Measurements from ENCODE around the gene GNPAT. TPM values are rescaled to one million over a fixed set of nuclear protein-coding genes. Genes with fewer than 3 reads are reported as not detected.

GNPAT gene
- total and polyA plus RNA-seq, 3 experiments from 2014 or later, result 33.2 to 51.8 (median 49.2) TPM

DNA sequence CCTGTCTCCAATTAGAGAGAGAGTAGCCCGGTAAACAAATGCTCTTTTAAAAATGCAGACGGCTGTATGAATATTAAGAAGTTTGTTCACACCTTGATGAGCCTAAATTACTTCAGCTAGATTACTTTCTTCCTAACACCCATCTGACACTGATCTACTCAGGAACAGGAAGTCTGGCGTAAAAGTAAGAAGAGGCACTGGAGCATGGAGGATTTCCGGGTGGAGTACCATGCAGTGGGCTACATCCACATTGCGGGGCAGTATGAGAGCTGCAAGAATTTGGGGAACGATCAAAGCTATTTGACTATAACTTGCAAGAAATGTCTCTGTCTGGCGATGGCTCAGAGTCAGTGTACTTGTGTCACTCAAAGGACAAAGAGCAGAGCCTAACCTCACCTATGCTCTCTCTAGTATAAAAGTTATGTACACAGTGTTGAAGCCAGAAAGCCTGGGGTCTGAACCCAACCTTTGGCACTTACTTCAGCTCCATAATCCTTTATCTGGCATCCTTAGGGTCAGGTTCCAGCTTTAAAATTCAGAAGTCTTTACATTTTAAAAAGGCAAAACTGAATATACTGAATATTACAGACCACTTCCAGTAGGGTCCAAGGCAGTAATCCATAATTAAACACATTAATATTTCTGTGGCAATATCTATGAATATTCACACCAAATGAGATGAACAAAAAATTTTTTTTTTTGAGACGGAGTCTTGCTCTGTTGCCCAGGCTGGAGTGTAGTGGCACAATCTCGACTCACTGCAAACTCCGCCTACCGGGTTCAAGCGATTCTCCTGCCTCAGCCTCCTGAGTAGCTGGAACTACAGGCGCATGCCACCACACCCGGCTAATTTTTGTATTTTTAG lies 7.9 kb upstream of the GNPAT start:
- no peak overlapping the region for H3K27ac ChIP-seq (ENCODE audit: low read depth, low read length)

DNA sequence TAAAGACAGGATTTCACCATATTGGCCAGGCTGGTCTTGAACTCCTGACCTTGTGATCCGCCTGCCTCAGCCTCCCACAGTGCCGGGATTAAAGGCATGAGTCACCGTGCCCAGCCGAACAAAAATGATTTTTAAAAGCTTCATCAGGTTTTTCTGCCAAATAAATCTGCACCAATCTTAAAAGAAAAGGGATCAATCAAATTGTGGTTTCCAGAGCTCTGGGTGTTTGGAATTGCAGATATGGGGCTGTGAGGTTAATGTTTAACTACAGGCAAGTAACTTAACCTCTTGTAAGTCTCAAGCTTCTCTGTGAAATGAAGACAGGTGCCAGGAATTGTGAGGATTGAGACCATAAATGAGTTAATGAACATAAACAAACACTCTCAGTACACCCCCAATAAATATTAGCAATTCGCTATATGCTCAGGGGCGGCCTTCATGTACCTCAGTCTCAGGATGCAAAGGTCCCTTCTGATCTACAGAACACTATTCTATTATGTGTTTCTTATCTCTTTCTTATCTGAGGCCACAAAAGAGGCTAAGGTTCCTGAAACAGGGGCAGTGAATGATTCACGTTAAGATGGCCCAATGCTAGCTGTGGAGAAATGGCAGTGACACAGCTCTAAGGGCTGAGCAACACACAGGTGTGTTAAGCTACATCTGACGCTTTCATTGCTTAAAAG lies 7.1 kb upstream of the GNPAT start:
- peaks cover 9 to 80% (median 28%) of the 10 kb centered on the region in 3 donors for H3K36me3 Mint-ChIP-seq

More for the DNA sequence above, 7.9 kb upstream of the GNPAT start:
- Mint-ChIP-seq H3K27ac (peak overlapping the region in 1 of 8 donors; percentile 4), H3K4me3 (no peak overlapping the region), H3K36me3 (peaks cover 4 to 75% (median 23%) of the 10 kb centered on the region in 3 donors), H3K27me3 (no peaks in the 10 kb centered on the region), H3K9me3 (no peaks in the 10 kb centered on the region), H3K4me1 (peaks cover 54 to 74% (median 71%) of the 10 kb centered on the region in 3 donors)
- no peaks in the 10 kb centered on the region for H3K27me3 ChIP-seq (ENCODE audit: insufficient read depth, low read length, poor library complexity, severe bottlenecking)
- no peaks in the 10 kb centered on the region for H3K9me3 ChIP-seq (ENCODE audit: low read length)
- H3K36me3 ChIP-seq (ENCODE audit: insufficient read depth, low read length), result peaks cover 18% of the 10 kb centered on the region
- ChIA-PET POLR2A (no interaction called here), CTCF (no interaction called here)
- H3K4me1 ChIP-seq (ENCODE audit: insufficient read depth, low read length), result peaks cover 28% of the 10 kb centered on the region
- DNase-seq, result no peak
- H3K4me3 ChIP-seq (ENCODE audit: low read length), result no peak overlapping the region

DNA sequence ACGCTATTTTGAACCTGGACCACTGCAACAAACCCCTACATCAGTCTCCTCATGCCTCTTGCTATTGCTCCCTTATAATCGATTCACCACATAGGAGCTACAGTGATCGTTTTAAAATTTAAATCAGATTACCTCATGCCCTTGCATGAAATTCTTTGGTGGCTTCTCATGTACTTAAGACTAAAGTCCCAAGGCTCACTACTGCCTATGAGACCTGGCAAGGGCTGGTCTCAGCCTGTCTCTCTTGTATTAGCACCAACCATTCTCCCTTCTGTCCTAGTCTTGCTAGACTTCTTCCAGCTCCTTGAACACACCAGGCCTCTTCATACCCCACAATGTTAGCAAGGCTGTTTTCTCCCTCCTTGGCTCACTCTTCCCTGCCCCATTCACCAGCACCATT lies 6.5 kb upstream of the GNPAT start:
- ChIA-PET CTCF (no interaction called here), POLR2A (no interaction called here)
- peaks cover 19% of the 10 kb centered on the region for H3K36me3 ChIP-seq (ENCODE audit: insufficient read depth, low read length)
- H3K4me1 ChIP-seq (ENCODE audit: insufficient read depth, low read length), result peaks cover 33% of the 10 kb centered on the region
- no peak overlapping the region for H3K27ac ChIP-seq (ENCODE audit: low read depth, low read length)
- H3K9me3 ChIP-seq (ENCODE audit: low read length), result no peaks in the 10 kb centered on the region
- H3K9me3 Mint-ChIP-seq, result no peaks in the 10 kb centered on the region
- no peaks in the 10 kb centered on the region for H3K27me3 Mint-ChIP-seq
- DNase-seq, result no peak
- H3K4me3 ChIP-seq (ENCODE audit: low read length), result no peak overlapping the region
- peaks cover 12 to 80% (median 31%) of the 10 kb centered on the region in 3 donors for H3K36me3 Mint-ChIP-seq
- H3K4me1 Mint-ChIP-seq, result peaks cover 63 to 85% (median 78%) of the 10 kb centered on the region in 3 donors
- no peak overlapping the region for H3K4me3 Mint-ChIP-seq
- no peaks in the 10 kb centered on the region for H3K27me3 ChIP-seq (ENCODE audit: insufficient read depth, low read length, poor library complexity, severe bottlenecking)
- peak overlapping the region in 4 of 8 donors; percentile 5 to 79 (median 44) for H3K27ac Mint-ChIP-seq

More for the DNA sequence above, 7.1 kb upstream of the GNPAT start:
- Mint-ChIP-seq H3K4me3 (no peak overlapping the region), H3K9me3 (no peaks in the 10 kb centered on the region), H3K27me3 (no peaks in the 10 kb centered on the region), H3K4me1 (peaks cover 59 to 81% (median 76%) of the 10 kb centered on the region in 3 donors), H3K27ac (no peak overlapping the region)
- no peaks in the 10 kb centered on the region for H3K9me3 ChIP-seq (ENCODE audit: low read length)
- no peak overlapping the region for H3K27ac ChIP-seq (ENCODE audit: low read depth, low read length)
- ChIA-PET POLR2A (no interaction called here), CTCF (no interaction called here)
- H3K4me1 ChIP-seq (ENCODE audit: insufficient read depth, low read length), result peaks cover 28% of the 10 kb centered on the region
- DNase-seq, result no peak
- peaks cover 19% of the 10 kb centered on the region for H3K36me3 ChIP-seq (ENCODE audit: insufficient read depth, low read length)
- no peak overlapping the region for H3K4me3 ChIP-seq (ENCODE audit: low read length)
- no peaks in the 10 kb centered on the region for H3K27me3 ChIP-seq (ENCODE audit: insufficient read depth, low read length, poor library complexity, severe bottlenecking)

DNA sequence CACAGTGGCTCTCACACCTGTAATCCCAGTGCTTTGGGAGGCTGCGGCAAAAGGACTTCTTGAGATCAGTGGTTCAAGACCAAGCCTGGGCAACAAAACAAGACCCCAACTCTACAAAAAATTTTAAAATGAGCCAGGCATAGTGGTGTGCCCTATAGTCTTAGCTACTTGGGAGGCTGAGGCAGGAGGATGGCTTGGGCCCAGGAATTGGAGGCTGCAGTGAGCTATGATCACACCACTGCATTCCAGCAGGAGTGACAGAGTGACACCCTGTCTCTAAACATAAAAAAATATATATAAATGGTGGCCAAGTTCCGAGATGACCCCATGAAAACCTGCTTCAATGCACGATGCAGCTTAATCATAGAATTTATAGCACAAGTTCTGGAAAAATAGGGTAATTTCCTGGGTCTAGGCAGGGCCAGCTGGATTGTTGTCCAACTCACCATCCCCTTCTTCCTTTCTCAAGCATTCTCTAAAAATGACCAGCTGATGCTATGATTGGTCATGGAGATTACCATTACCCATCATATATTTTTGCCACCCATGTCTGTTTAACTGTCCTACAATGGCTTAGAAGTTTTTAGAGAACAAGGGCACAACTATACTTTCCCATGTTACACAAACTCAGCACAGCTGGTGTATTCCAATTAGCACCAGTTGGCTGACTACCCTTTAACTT lies 5.3 kb upstream of the GNPAT start:
- no peak overlapping the region for H3K27ac Mint-ChIP-seq

DNA sequence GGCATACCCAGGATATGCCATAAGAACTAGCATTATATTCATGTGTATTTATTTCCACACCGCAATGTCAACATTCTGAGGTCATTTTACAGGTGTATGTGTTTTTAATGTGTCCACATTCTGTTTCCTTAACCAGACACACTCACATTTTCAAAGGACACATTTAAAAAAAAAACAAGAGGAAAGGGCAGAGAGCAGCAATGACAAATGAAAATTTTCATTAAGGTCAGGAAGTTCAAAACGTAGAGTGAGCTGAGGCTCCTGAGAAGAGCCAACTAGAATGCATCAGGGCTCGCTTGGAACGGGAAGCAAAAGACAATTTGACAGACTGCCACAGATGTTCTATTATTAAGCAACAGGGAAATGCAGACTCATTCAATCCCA lies 4.8 kb upstream of the GNPAT start:
- H3K27ac ChIP-seq (ENCODE audit: low read depth, low read length), result no peak overlapping the region
- no peaks in the 10 kb centered on the region for H3K9me3 Mint-ChIP-seq
- H3K4me1 Mint-ChIP-seq, result peaks cover 60 to 79% (median 73%) of the 10 kb centered on the region in 3 donors
- H3K4me3 Mint-ChIP-seq, result peak overlapping the region in 1 of 7 donors; percentile 33
- H3K27me3 ChIP-seq (ENCODE audit: insufficient read depth, low read length, poor library complexity, severe bottlenecking), result no peaks in the 10 kb centered on the region
- H3K36me3 ChIP-seq (ENCODE audit: insufficient read depth, low read length), result peaks cover 19% of the 10 kb centered on the region
- CTCF ChIA-PET, result no interaction called here
- POLR2A ChIA-PET, result no interaction called here
- DNase-seq, result no peak
- H3K9me3 ChIP-seq (ENCODE audit: low read length), result no peaks in the 10 kb centered on the region
- H3K36me3 Mint-ChIP-seq, result peaks cover 8 to 75% (median 28%) of the 10 kb centered on the region in 3 donors
- H3K4me1 ChIP-seq (ENCODE audit: insufficient read depth, low read length), result peaks cover 44% of the 10 kb centered on the region
- peaks cover 0 to 4% of the 10 kb centered on the region in 2 donors for H3K27me3 Mint-ChIP-seq
- H3K4me3 ChIP-seq (ENCODE audit: low read length), result no peak overlapping the region
- H3K27ac Mint-ChIP-seq, result peak overlapping the region in 1 of 8 donors; percentile 8

More for the DNA sequence above, 5.3 kb upstream of the GNPAT start:
- Mint-ChIP-seq H3K36me3 (peaks cover 12 to 74% (median 31%) of the 10 kb centered on the region in 3 donors), H3K4me1 (peaks cover 64 to 84% (median 78%) of the 10 kb centered on the region in 3 donors), H3K4me3 (peak overlapping the region in 1 of 7 donors; percentile 33), H3K27me3 (no peaks in the 10 kb centered on the region), H3K9me3 (no peaks in the 10 kb centered on the region)
- H3K27me3 ChIP-seq (ENCODE audit: insufficient read depth, low read length, poor library complexity, severe bottlenecking), result no peaks in the 10 kb centered on the region
- no peak overlapping the region for H3K27ac ChIP-seq (ENCODE audit: low read depth, low read length)
- no peak overlapping the region for H3K4me3 ChIP-seq (ENCODE audit: low read length)
- H3K36me3 ChIP-seq (ENCODE audit: insufficient read depth, low read length), result peaks cover 19% of the 10 kb centered on the region
- H3K9me3 ChIP-seq (ENCODE audit: low read length), result no peaks in the 10 kb centered on the region
- peaks cover 44% of the 10 kb centered on the region for H3K4me1 ChIP-seq (ENCODE audit: insufficient read depth, low read length)
- no peak for DNase-seq
- ChIA-PET CTCF (no interaction called here), POLR2A (no interaction called here)

DNA sequence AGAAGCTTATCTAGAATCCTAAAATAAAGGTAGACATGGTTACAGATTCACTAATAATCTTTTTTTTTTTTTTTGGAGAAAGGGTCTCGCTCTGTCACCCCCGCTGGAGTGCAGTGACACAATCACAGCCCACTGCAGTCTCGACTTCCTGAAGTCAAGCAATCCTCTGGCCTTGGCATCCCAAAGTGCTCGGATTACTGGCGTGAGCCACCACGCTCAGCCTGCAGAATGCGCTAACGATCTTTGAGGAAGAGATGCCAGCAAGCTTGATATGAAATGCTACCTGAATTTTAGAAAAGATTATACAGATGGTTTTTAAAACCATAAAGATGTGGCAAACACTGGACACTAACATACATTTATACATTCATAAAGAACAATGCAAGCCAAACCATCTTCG lies 4.1 kb upstream of the GNPAT start:
- H3K9me3 Mint-ChIP-seq, result no peaks in the 10 kb centered on the region
- H3K27me3 Mint-ChIP-seq, result peaks cover 0 to 4% of the 10 kb centered on the region in 2 donors
- peaks cover 8 to 77% (median 25%) of the 10 kb centered on the region in 3 donors for H3K36me3 Mint-ChIP-seq
- Histone ChIP-seq H3K9me3 (ENCODE audit: low read length) (no peaks in the 10 kb centered on the region), H3K4me1 (ENCODE audit: insufficient read depth, low read length) (peaks cover 43% of the 10 kb centered on the region), H3K36me3 (ENCODE audit: insufficient read depth, low read length) (peaks cover 19% of the 10 kb centered on the region), H3K27me3 (ENCODE audit: insufficient read depth, low read length, poor library complexity, severe bottlenecking) (no peaks in the 10 kb centered on the region), H3K27ac (ENCODE audit: low read depth, low read length) (no peak overlapping the region), H3K4me3 (ENCODE audit: low read length) (no peak overlapping the region)
- peak overlapping the region in 2 of 8 donors; percentile 31 to 63 for H3K27ac Mint-ChIP-seq
- no peak overlapping the region for H3K4me3 Mint-ChIP-seq
- ChIA-PET POLR2A (no interaction called here), CTCF (no interaction called here)
- H3K4me1 Mint-ChIP-seq, result peaks cover 59 to 78% (median 71%) of the 10 kb centered on the region in 3 donors
- no peak for DNase-seq

DNA sequence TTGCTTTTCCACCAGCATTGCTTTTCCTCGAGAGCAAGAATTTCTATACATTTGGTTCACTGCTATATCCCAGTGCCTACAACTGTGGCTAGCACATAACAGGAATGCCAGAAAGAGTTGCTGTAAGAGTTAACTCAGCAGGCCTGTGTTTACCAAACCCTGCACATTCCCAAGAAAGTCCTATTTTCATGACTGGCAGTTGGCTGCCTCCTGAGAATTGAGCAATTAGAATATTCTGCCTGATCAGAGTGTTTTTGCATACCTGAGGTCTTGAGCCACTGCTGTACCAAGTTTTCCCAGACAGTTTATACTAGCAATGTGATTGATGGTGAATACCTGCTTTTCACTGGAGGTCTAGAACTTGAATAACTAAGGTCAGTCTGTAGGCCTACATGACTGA lies 2.7 kb upstream of the GNPAT start:
- Mint-ChIP-seq H3K36me3 (peaks cover 8 to 64% (median 22%) of the 10 kb centered on the region in 3 donors), H3K27me3 (peaks cover 0 to 4% of the 10 kb centered on the region in 2 donors), H3K4me3 (peak overlapping the region in 5 of 7 donors; percentile 13 to 100 (median 40)), H3K27ac (no peak overlapping the region), H3K4me1 (peaks cover 60 to 78% (median 73%) of the 10 kb centered on the region in 3 donors), H3K9me3 (no peaks in the 10 kb centered on the region)
- DNase-seq, result no peak
- no peaks in the 10 kb centered on the region for H3K27me3 ChIP-seq (ENCODE audit: insufficient read depth, low read length, poor library complexity, severe bottlenecking)
- H3K4me1 ChIP-seq (ENCODE audit: insufficient read depth, low read length), result peaks cover 51% of the 10 kb centered on the region
- H3K27ac ChIP-seq (ENCODE audit: low read depth, low read length), result no peak overlapping the region
- peaks cover 19% of the 10 kb centered on the region for H3K36me3 ChIP-seq (ENCODE audit: insufficient read depth, low read length)
- POLR2A ChIA-PET, result no interaction called here
- CTCF ChIA-PET, result no interaction called here
- H3K4me3 ChIP-seq (ENCODE audit: low read length), result no peak overlapping the region
- no peaks in the 10 kb centered on the region for H3K9me3 ChIP-seq (ENCODE audit: low read length)

All from CD8-positive, alpha-beta memory T cell (primary cell).